Naive thymus-derived CD4-positive, alpha-beta T cell (primary cell): ENCODE results near the gene AGBL5. TPM values are rescaled to one million over a fixed set of nuclear protein-coding genes. Genes with fewer than 3 reads are reported as not detected.
A peak's percentile ranks its signal among the peaks of the same experiment; 100 is the strongest.

Experiments
- ATAC-seq: fragments of 150-1000 bp; cut with Tn5 transposase; 2 replicates; pipeline ENCODE4 v1.10.0; 2021; ENCODE audit warnings: mild to moderate bottlenecking, moderate library complexity
- CTCF ChIA-PET: fragments of 350-600 bp; sonication (Branson Sonifier 250); formaldehyde crosslinking; loops from one replicate; lab custom pipeline; 2021; ENCODE audit warnings: antibody characterized with exemption; lab: Charles Lee
- POLR2A ChIA-PET: fragments of 350-600 bp; sonication (Branson Sonifier 250); formaldehyde crosslinking; loops from one replicate; lab custom pipeline; 2021; ENCODE audit warnings: antibody characterized with exemption, inconsistent platforms; lab: Charles Lee
- DNase-seq, 9 donors: peaks; one replicate each; pipeline versions ENCODE4 v3.0.0 to v3.0.0-alpha.2; 2020 to 2022; ENCODE audit warnings: mixed read lengths in 1 of 9
- H3K27ac ChIP-seq: one replicate; pipeline ENCODE4 v1.7.0; 2013; ENCODE audit warnings: mild to moderate bottlenecking, low read depth, low read length, moderate library complexity
- H3K27me3 ChIP-seq, 2 donors: one replicate each; pipeline ENCODE4 v1.7.0; 2013; ENCODE audit warnings: low read length in 2 of 2, mild to moderate bottlenecking in 2 of 2, moderate library complexity in 2 of 2; ENCODE audit not compliant: control insufficient read depth in 2 of 2, insufficient read depth in 2 of 2
- H3K36me3 ChIP-seq, 3 experiments: 1 replicate in 2 of 3; 2 replicates in 1 of 3; pipeline ENCODE4 v1.7.0; 2013; ENCODE audit warnings: low read length in 3 of 3, mild to moderate bottlenecking in 3 of 3, moderate library complexity in 1 of 3; ENCODE audit not compliant: insufficient read depth in 3 of 3, control insufficient read depth in 2 of 3
- H3K4me1 ChIP-seq, 2 donors: one replicate each; pipeline ENCODE4 v1.7.0; 2013; ENCODE audit warnings: low read length in 2 of 2, mild to moderate bottlenecking in 2 of 2, moderate library complexity in 1 of 2; ENCODE audit not compliant: control insufficient read depth in 2 of 2, insufficient read depth in 2 of 2
- H3K4me3 ChIP-seq: 2 replicates; pipeline ENCODE4 v1.7.0; 2013; ENCODE audit warnings: mild to moderate bottlenecking, low read length
- H3K9me3 ChIP-seq, 3 experiments: 1 replicate in 2 of 3; 2 replicates in 1 of 3; pipeline ENCODE4 v1.7.0; 2013; ENCODE audit warnings: low read length in 3 of 3; ENCODE audit not compliant: control insufficient read depth in 2 of 3
- H3K27ac Mint-ChIP-seq, 9 donors: one replicate each; pipeline ENCODE4 v1.8.0; 2020 to 2022; ENCODE audit warnings: mixed read lengths in 9 of 9, mild to moderate bottlenecking in 8 of 9, moderate library complexity in 5 of 9, inconsistent platforms in 2 of 9
- H3K27me3 Mint-ChIP-seq, 5 donors: one replicate each; pipeline ENCODE4 v1.8.0; 2021 to 2022; ENCODE audit warnings: mixed read lengths in 5 of 5, mild to moderate bottlenecking in 1 of 5
- H3K36me3 Mint-ChIP-seq, 5 donors: one replicate each; pipeline ENCODE4 v1.8.0; 2020 to 2022; ENCODE audit warnings: mixed read lengths in 5 of 5, mild to moderate bottlenecking in 3 of 5, inconsistent platforms in 1 of 5
- H3K4me1 Mint-ChIP-seq, 7 donors: one replicate each; pipeline ENCODE4 v1.8.0; 2020 to 2022; ENCODE audit warnings: mixed read lengths in 7 of 7, mild to moderate bottlenecking in 3 of 7, inconsistent platforms in 1 of 7
- H3K4me3 Mint-ChIP-seq, 10 donors: one replicate each; pipeline ENCODE4 v1.8.0; 2020 to 2022; ENCODE audit warnings: mild to moderate bottlenecking in 10 of 10, mixed read lengths in 10 of 10, moderate library complexity in 6 of 10, inconsistent platforms in 2 of 10
- H3K9me3 Mint-ChIP-seq, 11 donors: one replicate each; pipeline ENCODE4 v1.8.0; 2020 to 2022; ENCODE audit warnings: mixed read lengths in 11 of 11, mild to moderate bottlenecking in 4 of 11, inconsistent platforms in 1 of 11, moderate library complexity in 1 of 11
- intact Hi-C, 2 donors: fragments of 100-400 bp; cut with micrococcal nuclease; formaldehyde crosslinking; loops; one replicate each; pipeline ENCODE4 v1.15.1; 2023
- polyA plus RNA-seq, 2 donors: library from polyadenylated mRNA; unstranded; fragments of 300-500 nt; fragmentation: Illumina TruSeq; gene quantifications; one replicate each; pipeline ENCODE4 v1.2.3, GENCODE V29; 2021
- total RNA-seq, 6 experiments: library from RNA in 5 of 6; stranded (reverse) in 5 of 6; gene quantifications; 1 replicate in 5 of 6; 2 replicates in 1 of 6; pipeline ENCODE4 v1.2.3 and lab custom pipeline; 2021 to 2026

The AGBL5 gene
- total and polyA plus RNA-seq, 7 experiments from 2014 or later: 7.6 to 15.7 (median 12.2) TPM

GRCh38 chr2:27053776-27054175 is 2.3 kb downstream of the AGBL5 start:
- ChIA-PET CTCF (interaction anchor here (0.6 to 1.4 kb wide), 2 partner anchors 34 to 699 kb away, joined by 3 read pairs; no protein-coding TSS in a partner anchor), POLR2A (interaction anchor here (1.3 to 10.4 kb wide), 3 partner anchors 17 to 33 kb away, joined by 4 to 216 read pairs (median 106); partner anchors contain the start of genes KHK and OST4)
- Mint-ChIP-seq H3K27ac (peak overlapping the region in 5 of 9 donors; percentile 5 to 49 (median 20)), H3K27me3 (peaks cover 0 to 8% (median 4%) of the 10 kb centered on the region in 5 donors), H3K4me1 (peaks cover 9 to 32% (median 19%) of the 10 kb centered on the region in 7 donors), H3K9me3 (peaks cover 0 to 15% (median 0%) of the 10 kb centered on the region in 11 donors), H3K4me3 (peak overlapping the region in 2 of 10 donors; percentile 0 to 19), H3K36me3 (peaks cover 0 to 25% (median 12%) of the 10 kb centered on the region in 5 donors)
- Histone ChIP-seq H3K9me3 (no peaks in the 10 kb centered on the region), H3K27me3 (no peaks in the 10 kb centered on the region), H3K27ac (no peak overlapping the region), H3K36me3 (peaks cover 4 to 25% (median 13%) of the 10 kb centered on the region in 3 experiments), H3K4me3 (no peak overlapping the region), H3K4me1 (peaks cover 8 to 15% of the 10 kb centered on the region in 2 donors)
- intact Hi-C loops: loop anchor here in 1 of 2 donors (5.0 kb wide), 3 partner anchors 706 to 1176 kb away; partner anchors contain the start of genes ADGRF3, ASXL2, RAB10 and SELENOI
- ATAC-seq: no peak
- no peak for DNase-seq

GRCh38 chr2:27054721-27055120 is 3.3 kb downstream of the AGBL5 start:
- no peak for ATAC-seq
- ChIA-PET POLR2A (interaction anchor here (1.0 to 10.4 kb wide), 4 partner anchors 16 to 32 kb away, joined by 3 to 216 read pairs (median 55); partner anchors contain the start of genes KHK and OST4), CTCF (interaction anchor here (0.7 to 1.5 kb wide), 3 partner anchors 12 to 42 kb away, joined by 3 read pairs; partner anchors contain the start of gene OST4)
- peaks cover 4 to 26% (median 17%) of the 10 kb centered on the region in 7 donors for H3K4me1 Mint-ChIP-seq
- H3K27me3 Mint-ChIP-seq: peaks cover 0 to 8% (median 4%) of the 10 kb centered on the region in 5 donors
- no peak overlapping the region for H3K27ac ChIP-seq
- no peak overlapping the region for H3K4me3 Mint-ChIP-seq
- DNase-seq: no peak
- peaks cover 0 to 31% (median 14%) of the 10 kb centered on the region in 5 donors for H3K36me3 Mint-ChIP-seq
- peak overlapping the region in 2 of 9 donors; percentile 51 to 69 for H3K27ac Mint-ChIP-seq
- intact Hi-C loops: loop anchor here in 1 of 2 donors (5.0 kb wide), 3 partner anchors 707 to 1177 kb away; partner anchors contain the start of genes ADGRF3, ASXL2, RAB10 and SELENOI
- no peaks in the 10 kb centered on the region for H3K27me3 ChIP-seq
- no peaks in the 10 kb centered on the region for H3K9me3 ChIP-seq
- H3K4me1 ChIP-seq: peaks cover 4 to 8% of the 10 kb centered on the region in 2 donors
- peaks cover 0 to 15% (median 0%) of the 10 kb centered on the region in 11 donors for H3K9me3 Mint-ChIP-seq
- H3K4me3 ChIP-seq: no peak overlapping the region
- peaks cover 4 to 31% (median 13%) of the 10 kb centered on the region in 3 experiments for H3K36me3 ChIP-seq

GRCh38 chr2:27057184-27057583 is 5.7 kb downstream of the AGBL5 start:
- intact Hi-C loops: no loop called here
- ChIA-PET CTCF (no interaction called here), POLR2A (interaction anchor here (0.6 to 10.4 kb wide), 3 partner anchors 9 to 29 kb away, joined by 4 to 216 read pairs (median 106); partner anchors contain the start of genes KHK and OST4)
- Histone ChIP-seq H3K4me1 (peaks cover under 1 to 2% of the 10 kb centered on the region in 2 donors), H3K27ac (no peak overlapping the region), H3K36me3 (peaks cover 4 to 26% (median 13%) of the 10 kb centered on the region in 3 experiments), H3K4me3 (no peak overlapping the region), H3K9me3 (no peaks in the 10 kb centered on the region), H3K27me3 (no peaks in the 10 kb centered on the region)
- Mint-ChIP-seq H3K27me3 (no peaks in the 10 kb centered on the region), H3K4me1 (peaks cover under 1 to 16% (median 3%) of the 10 kb centered on the region in 7 donors), H3K27ac (no peak overlapping the region), H3K36me3 (peaks cover 0 to 32% (median 10%) of the 10 kb centered on the region in 5 donors), H3K9me3 (no peaks in the 10 kb centered on the region), H3K4me3 (no peak overlapping the region)
- ATAC-seq: no peak
- DNase-seq: no peak

DNA sequence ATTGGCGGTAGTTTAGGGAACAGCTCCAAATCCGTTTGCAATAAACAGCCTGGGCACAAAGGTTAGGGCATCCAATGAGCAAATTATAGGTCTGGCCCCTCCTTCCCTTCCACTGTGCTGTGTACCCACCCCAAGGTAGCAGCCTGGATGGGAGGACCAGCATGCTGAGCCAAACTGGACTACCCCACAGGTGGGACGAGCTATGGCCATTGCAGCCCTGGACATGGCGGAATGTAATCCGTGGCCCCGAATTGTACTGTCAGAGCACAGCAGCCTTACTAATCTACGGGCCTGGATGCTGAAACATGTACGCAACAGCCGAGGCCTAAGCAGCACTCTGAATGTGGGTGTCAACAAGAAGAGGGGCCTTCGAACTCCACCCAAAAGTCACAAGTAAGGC is 6.7 kb downstream of the AGBL5 start:
- Histone ChIP-seq H3K27me3 (no peaks in the 10 kb centered on the region), H3K9me3 (no peaks in the 10 kb centered on the region), H3K4me1 (no peaks in the 10 kb centered on the region), H3K36me3 (peaks cover 4 to 30% (median 13%) of the 10 kb centered on the region in 3 experiments), H3K4me3 (no peak overlapping the region), H3K27ac (no peak overlapping the region)
- H3K4me1 Mint-ChIP-seq: peaks cover 0 to 22% (median 6%) of the 10 kb centered on the region in 7 donors
- no peaks in the 10 kb centered on the region for H3K27me3 Mint-ChIP-seq
- H3K9me3 Mint-ChIP-seq: no peaks in the 10 kb centered on the region
- intact Hi-C loops: no loop called here
- CTCF ChIA-PET: interaction anchor here (1.2 kb wide), 1 partner anchor 9 kb away, joined by 3 read pairs; no protein-coding TSS in a partner anchor
- no peak overlapping the region for H3K4me3 Mint-ChIP-seq
- H3K27ac Mint-ChIP-seq: peak overlapping the region in 1 of 9 donors; percentile 19
- peaks cover 4 to 38% (median 13%) of the 10 kb centered on the region in 5 donors for H3K36me3 Mint-ChIP-seq
- ATAC-seq (no peak), DNase-seq (no peak)
- POLR2A ChIA-PET: interaction anchor here (2.7 to 10.4 kb wide), 3 partner anchors 7 to 28 kb away, joined by 12 to 106 read pairs (median 34); partner anchors contain the start of genes AGBL5, KHK and OST4

DNA sequence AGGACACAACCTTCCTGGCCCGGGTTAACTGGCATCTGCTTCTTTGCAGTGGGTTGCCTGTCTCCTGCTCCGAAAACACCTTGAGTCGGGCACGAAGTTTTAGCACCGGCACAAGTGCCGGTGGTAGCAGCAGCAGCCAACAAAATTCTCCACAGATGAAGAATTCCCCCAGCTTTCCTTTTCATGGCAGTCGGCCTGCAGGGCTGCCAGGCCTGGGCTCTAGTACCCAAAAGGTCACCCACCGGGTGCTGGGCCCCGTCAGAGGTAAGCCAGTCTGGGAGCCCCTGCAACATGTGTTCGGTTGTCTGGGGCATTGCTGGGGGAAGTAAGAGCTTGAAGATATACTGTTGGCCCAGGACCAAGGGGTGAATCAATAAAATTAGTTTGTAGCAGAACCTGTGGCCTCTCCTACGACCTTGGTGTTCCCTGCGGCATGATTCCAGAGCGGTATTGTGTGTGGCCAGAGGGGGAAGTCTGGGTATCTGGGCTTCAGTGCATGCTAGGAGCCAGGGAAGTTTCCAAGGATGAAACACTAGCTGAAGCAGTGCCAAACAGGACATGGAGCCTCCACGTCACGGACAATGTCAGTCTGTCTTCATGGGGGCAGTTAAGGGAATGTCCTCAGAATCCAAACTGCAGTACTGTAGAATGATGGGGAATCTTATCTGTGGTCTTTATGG is 7.8 kb downstream of the AGBL5 start:
- Mint-ChIP-seq H3K27ac (peak overlapping the region in 2 of 9 donors; percentile 1 to 32), H3K4me1 (peaks cover 0 to 22% (median 6%) of the 10 kb centered on the region in 7 donors), H3K36me3 (peaks cover 4 to 41% (median 13%) of the 10 kb centered on the region in 5 donors), H3K9me3 (no peaks in the 10 kb centered on the region), H3K4me3 (no peak overlapping the region), H3K27me3 (no peaks in the 10 kb centered on the region)
- no peaks in the 10 kb centered on the region for H3K9me3 ChIP-seq
- no peak for ATAC-seq
- H3K27me3 ChIP-seq: no peaks in the 10 kb centered on the region
- no peak overlapping the region for H3K27ac ChIP-seq
- ChIA-PET CTCF (interaction anchor here (0.7 to 1.2 kb wide), 2 partner anchors 10 to 626 kb away, joined by 3 to 5 read pairs; no protein-coding TSS in a partner anchor), POLR2A (interaction anchor here (1.7 to 10.4 kb wide), 4 partner anchors 8 to 27 kb away, joined by 6 to 106 read pairs (median 23); partner anchors contain the start of genes AGBL5, KHK and OST4)
- H3K4me1 ChIP-seq: no peaks in the 10 kb centered on the region
- DNase-seq: no peak
- intact Hi-C loops: no loop called here
- H3K36me3 ChIP-seq: peaks cover 4 to 30% (median 13%) of the 10 kb centered on the region in 3 experiments
- H3K4me3 ChIP-seq: no peak overlapping the region

- ATAC-seq (no peak), DNase-seq (no peak)
- ChIA-PET CTCF (no interaction called here), POLR2A (interaction anchor here (0.7 to 5.9 kb wide), 4 partner anchors 8 to 76 kb away, joined by 3 to 34 read pairs (median 9); partner anchors contain the start of genes AGBL5 and OST4)
- H3K4me3 ChIP-seq: no peak overlapping the region
- H3K4me1 Mint-ChIP-seq: peaks cover 0 to 20% (median 7%) of the 10 kb centered on the region in 7 donors
- no peaks in the 10 kb centered on the region for H3K27me3 ChIP-seq
- H3K36me3 ChIP-seq: peaks cover 2 to 23% (median 13%) of the 10 kb centered on the region in 3 experiments
- no peaks in the 10 kb centered on the region for H3K9me3 ChIP-seq
- no peaks in the 10 kb centered on the region for H3K4me1 ChIP-seq
- H3K36me3 Mint-ChIP-seq: peaks cover 4 to 41% (median 10%) of the 10 kb centered on the region in 5 donors
- no peaks in the 10 kb centered on the region for H3K27me3 Mint-ChIP-seq
- H3K9me3 Mint-ChIP-seq: no peaks in the 10 kb centered on the region
- intact Hi-C loops: no loop called here
- no peak overlapping the region for H3K27ac ChIP-seq
- no peak overlapping the region for H3K4me3 Mint-ChIP-seq
- H3K27ac Mint-ChIP-seq: peak overlapping the region in 3 of 9 donors; percentile 6 to 42 (median 36)
Observed at GRCh38 chr2:27060323-27060722, 8.9 kb downstream of the AGBL5 start.
